HepG2 (cell line): ENCODE data around the gene SLC35B4. TPM values are rescaled to one million over a fixed set of nuclear protein-coding genes. Genes with fewer than 3 reads are reported as not detected.

Source experiments
- AGO1 ChIP-seq: fragments of 200-400 bp; formaldehyde crosslinking; IDR thresholded peaks from 2 replicates; pipeline ENCODE4 v1.6.1; 2017; ENCODE audit warnings: mild to moderate bottlenecking, low read depth, low read length, moderate library complexity; ENCODE audit not compliant: poor library complexity, severe bottlenecking
- KIAA2018 ChIP-seq: sonication (generic); formaldehyde crosslinking; IDR thresholded peaks from 2 replicates; pipeline ENCODE4 v1.5.0; 2020; ENCODE audit warnings: mild to moderate bottlenecking, missing genetic modification reagents, borderline replicate concordance
- MAFF ChIP-seq: IDR thresholded peaks from 2 replicates; pipeline ENCODE4 v1.6.1; 2011; ENCODE audit warnings: low read depth, low read length, improper control_type of control experiment
- NFKB2 ChIP-seq: sonication (generic); formaldehyde crosslinking; IDR thresholded peaks from 2 replicates; pipeline ENCODE4 v1.4.0; 2020; ENCODE audit warnings: missing genetic modification reagents, borderline replicate concordance
- NR2F6 ChIP-seq, 2 experiments: IDR thresholded peaks; 2 replicates each; pipeline ENCODE4 v1.6.1; 2016; ENCODE audit warnings: antibody characterized with exemption in 1 of 2, mild to moderate bottlenecking in 1 of 2
- RBAK ChIP-seq: sonication (generic); formaldehyde crosslinking; IDR thresholded peaks from 2 replicates; pipeline ENCODE4 v1.5.1; 2020; ENCODE audit warnings: mild to moderate bottlenecking, missing genetic modification reagents
- SMAD9 ChIP-seq: sonication (generic); formaldehyde crosslinking; IDR thresholded peaks from 2 replicates; pipeline ENCODE4 v1.5.1; 2020; ENCODE audit warnings: mild to moderate bottlenecking, missing genetic modification reagents
- SRSF9 ChIP-seq: fragments of 200-400 bp; formaldehyde crosslinking; IDR thresholded peaks from 2 replicates; pipeline ENCODE4 v1.6.1; 2018; ENCODE audit warnings: borderline replicate concordance, mild to moderate bottlenecking, low read depth, low read length; ENCODE audit not compliant: insufficient read depth, poor library complexity, severe bottlenecking
- THAP8 ChIP-seq: sonication (generic); formaldehyde crosslinking; IDR thresholded peaks from 2 replicates; pipeline ENCODE4 v1.5.1; 2020; ENCODE audit warnings: missing genetic modification reagents, mild to moderate bottlenecking, borderline replicate concordance
- ZNF225 ChIP-seq: sonication (generic); formaldehyde crosslinking; IDR thresholded peaks from 2 replicates; pipeline ENCODE4 v1.4.0; 2020; ENCODE audit warnings: mild to moderate bottlenecking, missing genetic modification reagents
- ZNF264 ChIP-seq: sonication (generic); formaldehyde crosslinking; IDR thresholded peaks from 2 replicates; pipeline ENCODE4 v1.4.0; 2020; ENCODE audit warnings: missing genetic modification reagents
- ZNF564 ChIP-seq: sonication (generic); formaldehyde crosslinking; IDR thresholded peaks from 2 replicates; pipeline ENCODE4 v1.8.1; 2023; ENCODE audit warnings: mild to moderate bottlenecking, missing genetic modification reagents
- ZNF83 ChIP-seq: sonication (generic); formaldehyde crosslinking; IDR thresholded peaks from 2 replicates; pipeline ENCODE4 v1.4.0; 2020; ENCODE audit warnings: missing genetic modification reagents, mild to moderate bottlenecking, borderline replicate concordance
- polyA plus RNA-seq, 8 experiments: library from polyadenylated mRNA; depleted of rRNA in 3 of 8; stranded (reverse) in 7 of 8; unstranded in 1 of 8; fragments of >200 nt; fragmentation: Illumina TruSeq in 4 of 8; extraction: Trizol in 4 of 8; gene quantifications; 2 replicates each; pipeline versions ENCODE4 v1.2.1 to v1.2.3, GENCODE V29; 2011 to 2016; ENCODE audit warnings: low read depth in 4 of 8, missing spikeins in 1 of 8, mixed read lengths in 1 of 8; ENCODE audit not compliant: insufficient read depth in 1 of 8
- total RNA-seq, 5 experiments: library from RNA; depleted of rRNA; stranded (reverse); fragments of >200 nt; fragmentation: Illumina TruSeq; extraction: Trizol; gene quantifications; 2 replicates each; pipeline ENCODE4 v1.2.3, GENCODE V29; 2016; ENCODE audit warnings: low read depth in 1 of 5
- TF ChIP-seq, protein P1 (sequence below): sonication (generic); formaldehyde crosslinking; conservative IDR thresholded peaks from 2 replicates; pipeline ENCODE4 v1.4.0; 2020; ENCODE audit warnings: missing genetic modification reagents
- TF ChIP-seq, protein P2 (sequence below): IDR thresholded peaks from 2 replicates; pipeline ENCODE4 v1.4.0; 2020; ENCODE audit warnings: mild to moderate bottlenecking, missing genetic modification reagents

Gene SLC35B4
- total and polyA plus RNA-seq, 2 of the 13 experiments (the other 11 are each of a cell fraction or from before 2014, with no cell fraction given) = 17.1 to 17.8 TPM

DNA sequence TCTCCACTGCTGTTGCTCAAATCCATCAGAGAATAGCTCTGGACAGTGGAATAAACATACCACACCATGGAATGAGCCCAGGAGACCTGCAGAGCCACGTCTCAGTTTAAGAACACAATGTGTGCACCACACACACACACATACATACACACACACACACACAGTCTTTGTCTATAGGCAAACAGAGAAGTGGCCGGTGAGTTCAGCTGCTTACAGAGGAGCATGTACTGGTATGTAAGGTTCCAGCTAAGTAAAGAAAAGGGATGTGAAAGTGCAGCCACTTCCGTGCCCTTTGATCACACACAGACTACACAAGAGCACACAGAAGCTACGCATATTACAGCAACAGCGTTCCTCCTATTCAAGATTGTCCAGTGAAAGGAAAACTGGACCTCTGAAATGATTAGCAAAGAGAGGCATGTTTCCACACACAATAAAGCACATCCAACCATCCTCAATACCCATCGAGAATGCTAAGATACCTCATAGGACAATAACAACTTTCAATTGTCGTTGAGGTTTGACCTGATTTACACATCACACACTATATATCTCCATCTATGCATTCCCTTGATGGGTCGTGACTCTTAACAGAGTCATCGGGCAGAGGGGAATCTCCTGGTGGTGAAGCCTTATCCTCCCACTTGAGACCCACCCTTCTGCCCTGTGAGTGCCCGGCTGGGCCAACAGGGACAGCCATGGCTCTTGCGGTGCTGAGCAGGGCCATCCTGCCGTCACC is 23.6 kb downstream of the SLC35B4 start (continued):
- TF ChIP-seq KIAA2018 (CRISPR knock-in tag) (no peak), SMAD9 (CRISPR knock-in tag) (no peak), RBAK (0 out of 2 replicates have a peak, but pooled peaks have one; percentile 47), NR2F6 (IDR thresholded peaks at IDR 0.05) (peak; percentile 48; the same call in 1 of the 2 replicates), NR2F6 (CRISPR knock-in tag; IDR thresholded peaks at IDR 0.05) (peak; percentile 57), AGO1 (no peak), ZNF264 (CRISPR knock-in tag) (no peak), MAFF (no peak), ZNF83 (CRISPR knock-in tag) (no peak), SRSF9 (no peak), NFKB2 (no peak), THAP8 (no peak), ZNF564 (CRISPR knock-in tag) (no peak), ZNF225 (CRISPR knock-in tag) (no peak)
- TF ChIP-seq, protein P1, sequence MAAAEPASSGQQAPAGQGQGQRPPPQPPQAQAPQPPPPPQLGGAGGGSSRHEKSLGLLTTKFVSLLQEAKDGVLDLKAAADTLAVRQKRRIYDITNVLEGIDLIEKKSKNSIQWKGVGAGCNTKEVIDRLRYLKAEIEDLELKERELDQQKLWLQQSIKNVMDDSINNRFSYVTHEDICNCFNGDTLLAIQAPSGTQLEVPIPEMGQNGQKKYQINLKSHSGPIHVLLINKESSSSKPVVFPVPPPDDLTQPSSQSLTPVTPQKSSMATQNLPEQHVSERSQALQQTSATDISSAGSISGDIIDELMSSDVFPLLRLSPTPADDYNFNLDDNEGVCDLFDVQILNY (CRISPR knock-in tag) = no peak
- TF ChIP-seq, protein P2, sequence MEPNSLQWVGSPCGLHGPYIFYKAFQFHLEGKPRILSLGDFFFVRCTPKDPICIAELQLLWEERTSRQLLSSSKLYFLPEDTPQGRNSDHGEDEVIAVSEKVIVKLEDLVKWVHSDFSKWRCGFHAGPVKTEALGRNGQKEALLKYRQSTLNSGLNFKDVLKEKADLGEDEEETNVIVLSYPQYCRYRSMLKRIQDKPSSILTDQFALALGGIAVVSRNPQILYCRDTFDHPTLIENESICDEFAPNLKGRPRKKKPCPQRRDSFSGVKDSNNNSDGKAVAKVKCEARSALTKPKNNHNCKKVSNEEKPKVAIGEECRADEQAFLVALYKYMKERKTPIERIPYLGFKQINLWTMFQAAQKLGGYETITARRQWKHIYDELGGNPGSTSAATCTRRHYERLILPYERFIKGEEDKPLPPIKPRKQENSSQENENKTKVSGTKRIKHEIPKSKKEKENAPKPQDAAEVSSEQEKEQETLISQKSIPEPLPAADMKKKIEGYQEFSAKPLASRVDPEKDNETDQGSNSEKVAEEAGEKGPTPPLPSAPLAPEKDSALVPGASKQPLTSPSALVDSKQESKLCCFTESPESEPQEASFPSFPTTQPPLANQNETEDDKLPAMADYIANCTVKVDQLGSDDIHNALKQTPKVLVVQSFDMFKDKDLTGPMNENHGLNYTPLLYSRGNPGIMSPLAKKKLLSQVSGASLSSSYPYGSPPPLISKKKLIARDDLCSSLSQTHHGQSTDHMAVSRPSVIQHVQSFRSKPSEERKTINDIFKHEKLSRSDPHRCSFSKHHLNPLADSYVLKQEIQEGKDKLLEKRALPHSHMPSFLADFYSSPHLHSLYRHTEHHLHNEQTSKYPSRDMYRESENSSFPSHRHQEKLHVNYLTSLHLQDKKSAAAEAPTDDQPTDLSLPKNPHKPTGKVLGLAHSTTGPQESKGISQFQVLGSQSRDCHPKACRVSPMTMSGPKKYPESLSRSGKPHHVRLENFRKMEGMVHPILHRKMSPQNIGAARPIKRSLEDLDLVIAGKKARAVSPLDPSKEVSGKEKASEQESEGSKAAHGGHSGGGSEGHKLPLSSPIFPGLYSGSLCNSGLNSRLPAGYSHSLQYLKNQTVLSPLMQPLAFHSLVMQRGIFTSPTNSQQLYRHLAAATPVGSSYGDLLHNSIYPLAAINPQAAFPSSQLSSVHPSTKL (CRISPR knock-in tag) = peak; percentile 86
